HG02759 (cell line): ENCODE results near the gene MYOZ2.

Experiments
- ATAC-seq: cut with Tn5 transposase; IDR thresholded peaks from one replicate; pipeline ENCODE4 v1.9.1; 2021; ENCODE audit warnings: mild to moderate bottlenecking, moderate library complexity; ENCODE audit not compliant: unreplicated experiment

MYOZ2 gene

DNA sequence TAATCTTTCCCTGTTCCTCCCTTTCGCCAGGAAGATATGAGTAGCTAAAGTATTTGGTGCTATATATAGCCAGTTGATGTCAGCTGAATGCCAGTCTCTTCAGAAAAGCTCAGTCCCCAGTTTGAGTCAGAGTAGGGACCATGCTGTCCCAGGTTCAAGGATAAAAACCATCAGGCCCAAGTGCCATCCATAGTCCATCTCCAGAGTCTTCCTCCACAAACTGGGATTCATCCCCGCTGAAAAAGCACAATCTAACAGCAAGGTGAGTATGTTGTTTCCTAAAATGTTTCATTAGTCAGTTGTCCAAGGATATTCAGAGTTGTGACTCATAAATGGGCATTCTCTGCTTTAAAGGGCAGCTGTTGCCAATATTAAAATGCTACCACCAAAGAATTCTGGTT, at the start of gene MYOZ2:
TSS of gene MYOZ2 (plus strand) at position 112 of the 401 bp plus-strand sequence. CDS start 694 bp downstream, outside the sequence.
- ATAC-seq, result no peak

DNA sequence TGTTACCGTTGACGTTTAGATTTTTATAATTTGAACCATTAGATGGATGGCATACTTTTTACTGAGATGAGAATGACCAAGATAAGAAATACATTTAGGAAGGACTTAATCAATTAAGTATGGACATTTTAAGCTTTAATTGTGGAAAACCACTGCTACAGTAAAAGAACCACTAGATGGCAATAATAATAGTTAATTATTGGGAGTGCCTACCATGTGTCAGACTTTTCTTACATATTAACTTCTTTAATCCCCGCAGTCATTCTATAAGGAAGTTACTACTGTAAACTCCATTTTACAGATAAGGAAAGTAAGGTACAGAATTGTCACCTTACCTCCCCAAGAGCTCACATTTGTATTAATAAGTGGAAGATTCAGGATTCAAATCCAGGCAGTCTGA, 48.5 kb upstream of the MYOZ2 start:
- ATAC-seq, result no peak

DNA sequence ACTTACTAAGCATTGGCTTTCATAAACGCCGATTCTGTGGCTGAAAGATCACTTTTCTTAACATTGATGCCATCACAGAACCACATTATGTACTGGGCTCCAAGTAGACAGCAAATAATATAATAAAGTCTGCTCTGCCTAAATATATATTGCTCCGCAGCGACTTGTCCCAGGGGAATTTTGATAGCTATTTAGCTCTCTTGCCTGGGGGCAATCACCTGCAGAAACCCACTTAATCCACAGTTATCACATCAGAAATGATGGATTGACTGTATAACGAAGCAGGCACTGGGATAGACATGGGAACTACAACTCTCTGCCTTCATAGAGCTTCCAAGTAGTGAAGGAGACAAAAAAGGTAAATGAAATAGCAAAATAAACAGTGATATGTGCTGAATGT, 48.0 kb upstream of the MYOZ2 start:
- no peak for ATAC-seq

DNA sequence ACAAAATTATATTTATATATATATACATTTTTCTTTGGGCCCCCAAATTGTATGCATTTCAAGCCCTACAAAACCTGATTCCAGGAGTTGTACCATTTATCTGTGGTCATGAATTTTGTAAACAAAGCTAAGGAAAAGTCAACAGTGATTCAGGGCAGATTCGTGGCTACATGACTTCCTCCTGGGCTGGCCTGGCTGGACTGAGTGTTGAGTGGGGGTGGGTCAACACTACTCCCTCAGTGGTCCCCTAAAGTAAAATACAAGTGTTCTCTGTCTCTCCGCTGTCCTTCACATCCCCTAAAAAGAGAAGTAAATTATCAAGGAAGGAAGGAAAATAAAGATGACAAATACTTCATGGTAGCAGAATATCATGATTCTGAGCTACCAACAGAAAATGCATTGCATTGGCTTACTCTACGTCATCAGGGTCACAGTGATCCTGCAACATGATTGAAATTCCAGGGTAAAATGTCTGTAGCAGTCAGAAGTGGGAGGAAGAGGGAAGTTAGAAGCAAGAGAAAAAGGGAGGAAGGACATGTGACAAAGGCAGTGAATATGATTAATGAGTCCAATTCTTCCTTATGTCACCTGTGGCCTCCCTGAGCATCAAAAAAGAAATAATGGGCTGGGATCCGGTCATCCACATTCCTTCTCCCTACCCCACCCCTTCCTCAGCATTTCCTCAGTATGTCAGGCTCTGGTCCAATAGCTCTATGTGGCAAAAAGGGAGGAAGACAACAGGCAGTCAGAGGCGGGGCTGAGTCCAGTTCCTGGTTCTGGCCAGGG, 42.4 kb upstream of the MYOZ2 start:
- ATAC-seq, result no peak

DNA sequence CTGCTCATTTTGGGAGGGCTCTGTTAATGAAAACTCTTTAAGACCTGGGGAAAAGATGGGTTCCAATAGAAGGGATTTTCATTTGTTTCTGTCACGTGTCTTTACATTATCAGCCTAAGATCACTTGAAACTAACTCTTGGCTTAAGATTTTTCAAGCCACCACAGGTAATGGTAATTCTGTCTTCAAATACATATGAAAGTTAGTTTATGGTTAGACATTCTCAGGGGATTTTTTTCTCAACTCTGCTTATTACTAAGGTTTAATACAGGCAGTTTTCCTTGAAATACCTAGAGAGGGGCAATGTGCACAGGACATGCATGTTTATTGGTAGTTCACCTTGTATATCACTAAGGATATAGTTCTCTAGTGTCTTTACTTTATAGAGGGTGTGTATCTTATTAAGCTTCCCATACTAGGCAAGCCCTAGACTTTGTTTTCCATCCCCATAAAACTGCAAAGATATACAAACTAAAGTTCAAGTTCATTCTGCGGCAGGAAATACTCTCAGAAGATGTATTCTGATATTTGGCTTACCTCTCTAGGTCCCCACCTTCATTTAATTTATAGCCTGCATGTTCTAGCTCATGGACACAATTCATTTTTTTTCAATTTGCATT, 38.2 kb upstream of the MYOZ2 start:
- ATAC-seq, result no peak

DNA sequence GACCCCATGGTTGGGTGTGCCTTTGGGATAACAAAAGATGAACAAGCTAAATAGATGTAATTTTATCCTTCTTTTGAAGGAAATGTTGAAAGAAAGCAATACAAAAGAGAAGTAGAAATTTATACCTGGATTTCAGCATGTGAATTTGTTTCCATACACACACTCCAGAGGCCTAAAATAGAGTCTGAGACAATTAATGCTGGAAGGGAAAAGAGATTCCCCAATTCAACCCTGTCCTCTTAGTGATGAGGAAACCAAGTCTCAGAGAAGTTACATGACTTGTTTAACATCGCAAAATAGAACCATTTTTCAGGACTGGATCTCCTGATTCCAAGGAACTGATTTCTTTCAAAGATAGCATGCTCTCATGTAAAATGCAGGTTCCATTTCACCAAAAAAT, 37.3 kb upstream of the MYOZ2 start:
- ATAC-seq, result no peak

DNA sequence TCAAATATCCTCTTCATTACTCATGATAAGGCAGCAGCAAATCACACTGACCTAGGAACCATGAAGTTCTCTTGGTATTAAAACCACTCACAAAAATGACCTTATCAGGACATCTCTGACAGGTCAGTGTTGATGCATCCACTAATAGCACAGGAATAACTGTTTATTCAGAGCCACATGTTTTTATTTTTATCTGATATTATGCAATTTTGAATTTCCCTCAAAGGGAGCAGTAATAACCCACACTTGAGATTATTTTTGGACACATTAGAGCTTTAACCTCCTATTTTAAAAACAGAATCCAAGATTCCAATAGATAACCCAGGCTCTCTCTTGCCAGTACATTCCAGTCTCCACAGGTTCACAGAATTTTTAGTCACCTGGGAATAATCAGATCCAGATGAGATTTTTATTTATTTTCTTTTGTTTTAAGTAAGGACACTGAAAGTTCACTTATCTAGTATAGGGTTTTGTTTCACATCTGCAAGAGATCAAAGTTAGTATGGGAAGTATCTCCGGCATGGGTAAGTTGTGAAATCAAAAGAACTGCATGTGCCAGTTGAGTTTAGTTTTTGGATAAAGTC, 36.3 kb upstream of the MYOZ2 start:
- no peak for ATAC-seq

DNA sequence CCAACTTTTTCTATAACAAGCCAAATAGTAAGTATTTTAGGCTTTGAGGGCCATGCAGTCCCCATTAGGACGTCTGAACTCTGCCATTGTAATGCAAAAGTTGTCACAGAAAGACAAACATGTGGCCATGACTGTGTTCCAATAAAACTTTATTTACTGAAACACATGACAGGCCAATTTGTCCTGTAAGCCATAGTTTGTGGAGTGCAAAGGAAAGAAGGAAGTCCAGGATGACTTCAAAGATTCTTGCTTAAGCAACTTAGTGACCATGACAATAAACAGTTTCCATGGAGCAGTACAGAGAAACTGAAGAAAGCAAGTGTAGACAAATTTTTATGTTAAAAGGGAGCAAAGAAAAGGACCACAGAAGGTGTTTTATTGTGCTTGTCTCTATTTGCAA, 35.0 kb upstream of the MYOZ2 start:
- ATAC-seq, result no peak

DNA sequence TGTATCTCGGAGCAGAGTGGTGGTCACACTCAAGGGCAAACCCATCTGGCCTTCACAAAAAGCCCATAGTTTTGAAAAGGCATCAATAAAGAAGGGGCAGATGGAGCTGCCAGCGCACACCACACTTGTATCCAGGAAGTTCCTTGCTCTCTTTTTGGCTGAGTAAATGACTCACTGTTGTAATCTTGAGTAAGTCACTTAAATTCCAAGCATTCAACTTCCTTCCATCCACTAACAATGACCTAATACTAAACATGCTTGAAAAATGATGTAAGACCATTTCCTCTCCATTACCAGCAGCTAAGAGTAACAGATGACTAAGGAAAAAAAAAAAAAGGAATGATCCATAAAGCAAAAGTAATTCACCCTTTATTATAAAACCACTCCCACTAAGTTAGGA, 32.4 kb upstream of the MYOZ2 start:
- no peak for ATAC-seq

DNA sequence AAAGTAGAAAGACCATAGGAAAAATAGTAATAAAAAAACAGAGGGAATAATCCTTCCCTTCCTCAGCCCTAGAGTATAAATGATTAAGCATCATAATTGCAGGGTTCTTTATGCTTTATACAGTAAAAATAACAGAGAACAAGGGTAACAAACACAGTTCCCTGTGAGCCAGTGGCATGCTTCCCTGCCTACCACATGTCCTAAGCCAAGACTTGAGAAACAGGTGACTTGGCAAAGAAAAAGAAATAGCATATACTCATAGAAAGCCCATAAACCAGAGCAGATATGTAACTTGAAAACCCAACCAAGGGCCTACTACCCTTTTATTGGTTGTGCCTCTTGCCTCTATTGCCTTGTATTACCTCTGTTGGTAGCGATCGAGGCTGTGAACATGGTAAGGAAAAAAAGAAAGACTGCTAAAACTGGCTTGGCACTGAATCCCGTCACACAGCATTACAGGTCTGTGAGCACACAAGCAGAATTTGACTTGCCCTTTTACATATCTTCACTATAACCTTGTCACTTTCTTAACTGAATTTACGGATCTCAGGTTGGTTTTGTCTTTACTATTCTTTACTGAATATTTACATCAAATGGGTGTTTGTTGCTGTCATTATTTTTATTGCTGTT, 30.9 kb upstream of the MYOZ2 start:
- no peak for ATAC-seq

DNA sequence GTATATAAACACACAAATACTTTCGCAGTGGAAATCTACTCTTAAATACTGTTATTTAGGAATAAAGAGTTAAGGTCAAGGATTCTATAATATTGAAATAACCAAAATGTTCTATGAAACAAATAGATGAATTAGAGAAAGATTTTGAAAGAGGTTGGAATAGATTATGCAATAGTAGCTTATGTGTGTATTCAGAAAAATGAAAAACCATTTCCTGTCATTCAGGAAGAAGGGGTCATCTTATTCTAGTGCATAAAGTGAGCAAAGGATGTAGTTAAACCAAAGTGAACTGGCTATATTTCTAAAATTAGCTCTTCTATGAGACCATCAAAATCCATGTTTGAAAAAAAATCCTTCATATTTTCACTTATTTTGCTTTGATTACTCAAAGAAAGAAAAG, 30.0 kb upstream of the MYOZ2 start:
- no peak for ATAC-seq

DNA sequence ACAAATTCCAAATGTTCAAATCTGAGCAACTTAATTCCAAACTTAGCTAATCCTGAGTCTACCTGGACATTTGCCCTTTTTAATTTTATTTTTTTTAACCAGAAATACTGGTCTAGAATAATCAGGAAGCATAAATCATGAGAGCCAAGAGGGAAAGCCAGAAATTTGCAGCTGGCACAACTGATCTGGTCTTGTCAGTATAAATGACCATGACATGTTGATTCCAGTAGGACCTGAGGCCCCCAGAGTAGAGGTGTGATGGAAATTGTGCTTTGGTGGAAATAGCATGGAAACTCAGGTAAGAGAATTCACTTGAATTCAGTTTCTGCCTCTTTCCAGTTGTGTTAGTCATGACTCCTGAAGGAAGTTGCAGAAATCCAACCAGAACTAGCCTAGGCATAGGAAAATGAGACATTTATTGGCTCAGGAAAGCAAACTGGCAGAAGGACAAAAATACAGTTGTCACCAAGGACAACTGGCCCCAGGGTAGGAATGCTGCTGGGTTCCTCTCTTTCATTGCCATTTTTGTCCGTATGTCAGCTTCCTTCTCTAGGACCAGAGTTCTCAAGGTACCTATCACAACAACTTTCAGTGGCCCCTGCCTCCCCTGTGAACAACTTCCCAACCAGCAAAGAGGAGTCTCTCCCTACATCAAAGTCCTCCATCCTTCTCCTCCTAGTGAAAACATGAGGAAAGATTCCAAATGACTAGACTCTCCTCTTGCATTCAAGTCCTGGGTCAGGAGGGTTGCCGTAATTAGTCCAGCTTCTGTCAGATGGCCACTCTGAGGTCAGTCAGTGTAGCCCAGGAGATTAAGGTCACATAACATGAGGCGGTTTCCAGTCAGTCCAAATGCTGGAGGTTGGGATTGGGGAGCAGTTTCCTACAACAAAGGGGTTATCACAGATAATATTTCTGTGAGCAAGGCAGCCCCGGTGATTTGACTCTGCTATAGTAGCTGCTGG, 29.3 kb upstream of the MYOZ2 start:
- no peak for ATAC-seq

DNA sequence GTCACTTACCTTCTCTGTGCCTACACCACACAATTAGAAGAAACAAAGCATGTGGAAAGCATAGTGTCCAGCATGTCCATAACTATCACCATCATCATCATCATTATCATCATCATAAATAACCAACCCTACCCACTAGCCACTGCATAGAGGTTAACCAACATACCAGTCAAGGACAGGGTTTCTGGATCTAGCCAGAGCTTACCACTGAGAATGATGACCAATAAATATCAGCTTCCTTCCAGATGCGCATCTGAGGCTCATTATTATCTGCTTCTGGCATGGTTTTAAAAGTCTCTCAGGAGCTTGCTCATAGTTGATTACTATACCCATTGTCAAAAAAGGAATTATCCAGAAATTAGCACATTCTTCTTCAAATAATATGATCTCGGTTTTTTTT, 25.5 kb upstream of the MYOZ2 start:
- ATAC-seq, result no peak

DNA sequence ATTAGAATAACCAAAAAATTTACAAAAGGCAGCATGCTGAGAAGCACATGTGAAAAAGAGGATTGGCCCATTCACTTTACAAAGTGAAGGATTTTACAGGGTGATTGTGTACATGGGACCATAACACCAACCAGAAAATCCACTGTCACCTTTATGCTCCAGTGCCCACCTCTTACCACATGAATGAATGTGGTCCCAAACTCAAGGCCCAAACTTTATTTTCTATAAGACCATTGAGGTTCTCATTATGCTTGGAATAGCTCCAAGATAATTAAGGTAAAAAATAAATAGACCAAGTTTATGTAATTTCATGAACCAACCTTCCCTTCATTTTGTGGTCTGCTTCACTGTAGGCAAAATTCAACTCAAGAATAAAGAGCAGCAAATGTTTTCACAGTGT, 24.3 kb upstream of the MYOZ2 start:
- no peak for ATAC-seq

DNA sequence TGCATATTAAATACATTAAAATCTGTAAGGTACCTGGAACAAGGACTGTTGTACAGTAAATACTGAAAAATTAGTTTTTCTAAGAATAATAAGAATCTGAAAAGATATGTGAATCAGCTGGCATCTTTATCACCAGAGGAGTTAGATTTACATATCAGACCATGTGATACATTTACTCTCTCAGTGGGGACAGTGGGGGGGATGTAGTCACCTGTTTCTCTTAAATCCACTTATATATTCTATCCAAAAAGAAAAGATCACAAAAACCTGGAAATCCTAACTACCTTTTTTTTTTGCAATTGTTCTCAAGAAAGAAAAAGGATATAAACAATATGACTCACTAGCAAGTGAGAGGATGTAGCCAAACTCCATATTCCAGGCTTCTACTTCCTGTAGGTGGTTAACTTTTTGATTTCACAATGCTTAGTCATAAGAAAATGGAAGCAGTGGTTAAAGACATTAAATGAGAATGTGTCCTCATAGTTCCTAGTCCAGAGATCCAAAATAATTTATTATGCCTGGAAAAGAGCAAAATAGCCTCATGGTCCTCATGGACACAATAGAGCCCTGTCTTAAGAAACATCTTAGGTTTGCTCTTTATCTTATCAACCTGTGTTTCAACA, 22.5 kb upstream of the MYOZ2 start:
- ATAC-seq, result no peak

DNA sequence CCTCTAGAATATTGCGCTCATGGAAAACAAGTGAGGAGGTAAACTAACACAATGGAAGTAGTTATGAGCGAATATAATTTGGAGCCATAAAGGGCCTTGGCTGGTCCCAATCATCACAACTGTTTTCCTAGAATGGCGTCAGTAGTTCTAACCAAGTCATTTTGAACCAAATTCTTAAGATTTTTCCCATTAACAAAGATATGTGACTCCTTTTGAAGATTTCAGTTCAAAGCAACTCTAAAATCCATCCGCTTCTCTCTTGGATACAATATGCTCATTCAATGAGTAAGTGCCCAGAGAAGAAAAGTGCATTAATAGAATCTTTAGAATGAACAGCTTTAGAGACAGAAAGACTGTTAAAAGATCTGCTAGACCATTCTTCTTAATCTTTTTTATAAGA, 19.6 kb upstream of the MYOZ2 start:
- no peak for ATAC-seq

DNA sequence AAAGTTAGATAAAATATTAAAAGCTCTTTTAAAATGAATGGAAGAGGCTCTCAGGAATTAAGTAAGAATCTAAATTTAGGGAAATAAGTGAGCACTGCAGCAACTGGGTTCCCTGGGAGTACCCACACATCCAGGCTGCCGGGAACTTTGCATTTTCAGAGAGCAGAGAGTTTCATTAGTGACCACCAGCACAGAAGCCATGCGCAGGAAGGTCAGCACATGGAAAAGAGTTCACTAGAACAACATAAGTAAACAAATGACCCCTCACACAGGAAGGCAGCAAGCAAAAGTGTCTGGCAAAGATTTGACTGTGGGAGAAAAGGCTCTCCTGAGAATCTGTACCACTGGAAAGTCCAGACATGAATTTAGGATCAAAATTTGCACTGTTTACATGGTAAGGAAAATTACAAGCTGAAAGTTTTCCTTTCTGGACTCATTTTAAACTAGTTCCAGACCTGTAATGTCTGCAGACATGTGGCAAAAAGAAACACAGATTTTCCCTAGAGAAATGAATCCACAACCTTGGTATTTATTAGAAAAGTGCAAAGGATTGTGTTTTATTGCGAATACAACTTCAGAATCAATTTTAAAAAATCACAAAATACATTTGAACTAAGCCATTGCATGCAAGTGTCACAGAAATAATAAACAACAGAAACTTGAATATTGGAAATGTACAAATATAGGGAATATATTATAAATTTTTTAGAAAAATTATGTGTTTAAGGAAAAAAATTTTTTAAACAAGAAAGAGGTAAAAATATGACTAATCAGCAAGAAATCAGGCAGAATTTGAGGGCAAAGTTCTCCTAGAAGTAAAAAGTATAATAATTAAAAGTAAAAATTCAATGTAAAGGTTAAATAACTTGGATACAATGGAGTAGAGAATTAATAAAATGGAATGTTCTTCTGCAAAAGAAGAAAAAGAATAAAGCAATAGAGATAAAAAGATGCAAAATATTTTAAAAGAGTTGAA, 18.4 kb upstream of the MYOZ2 start:
- no peak for ATAC-seq

DNA sequence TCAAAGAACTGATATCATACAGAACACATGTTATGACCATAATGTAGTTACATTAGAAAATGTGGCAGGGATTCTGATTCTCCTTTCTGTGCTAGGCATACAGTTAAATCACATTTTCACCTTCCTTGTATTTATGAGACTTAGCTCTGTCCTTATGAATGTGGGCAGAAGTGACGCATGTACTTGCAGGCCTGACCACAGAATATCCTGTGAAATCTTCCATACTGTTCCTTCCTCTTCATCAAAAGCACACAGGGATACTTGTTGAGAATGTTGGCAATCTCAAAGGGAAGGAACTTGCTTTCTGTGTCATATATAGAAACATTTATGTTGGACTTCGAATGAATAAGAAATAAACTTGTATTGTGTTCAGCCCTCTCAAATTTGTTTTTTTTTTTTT, 17.2 kb upstream of the MYOZ2 start:
- ATAC-seq, result no peak

DNA sequence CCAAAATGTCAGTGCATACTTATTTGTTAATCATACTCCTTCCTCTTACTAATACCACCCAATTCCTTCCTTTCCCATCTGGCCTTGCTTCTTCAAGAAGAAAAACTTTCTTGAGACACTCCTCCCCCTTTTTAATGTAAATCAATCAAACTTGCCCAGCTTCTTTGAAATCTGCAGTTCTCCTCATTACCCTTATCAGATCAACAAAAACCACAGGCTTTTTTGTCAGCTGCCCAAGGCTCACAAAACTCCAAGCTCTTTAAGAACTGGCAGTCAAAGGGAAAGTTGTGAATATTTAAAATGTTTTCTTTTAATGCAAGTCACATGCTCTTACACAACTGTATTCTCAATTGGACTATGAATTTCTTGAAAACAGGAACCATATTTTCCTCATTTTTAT, 11.3 kb upstream of the MYOZ2 start:
- ATAC-seq, result no peak
